Right hindlimb (tissue), 1 donor: ENCODE data around the gene ABLIM3.
A peak's percentile ranks its signal among the peaks of the same experiment; 100 is the strongest.

ENCODE experiments used
- DNase-seq: peaks from one replicate; pipeline ENCODE4 v3.0.0-alpha.2; 2018

Gene ABLIM3

GRCh38 chr5:149283626-149284480, 142.6 kb downstream of the ABLIM3 start:
- DNase-seq, result no peak

- DNase-seq, result no peak
These were observed 143.2 kb downstream of the ABLIM3 start for GRCh38 chr5:149284501-149284900.

GRCh38 chr5:149285153-149285552, 143.9 kb downstream of the ABLIM3 start:
- no peak for DNase-seq

GRCh38 chr5:149288436-149288835, 147.1 kb downstream of the ABLIM3 start:
- peak; percentile 72 for DNase-seq

- no peak for DNase-seq
These were observed 148.0 kb downstream of the ABLIM3 start for GRCh38 chr5:149289301-149289700.

DNA sequence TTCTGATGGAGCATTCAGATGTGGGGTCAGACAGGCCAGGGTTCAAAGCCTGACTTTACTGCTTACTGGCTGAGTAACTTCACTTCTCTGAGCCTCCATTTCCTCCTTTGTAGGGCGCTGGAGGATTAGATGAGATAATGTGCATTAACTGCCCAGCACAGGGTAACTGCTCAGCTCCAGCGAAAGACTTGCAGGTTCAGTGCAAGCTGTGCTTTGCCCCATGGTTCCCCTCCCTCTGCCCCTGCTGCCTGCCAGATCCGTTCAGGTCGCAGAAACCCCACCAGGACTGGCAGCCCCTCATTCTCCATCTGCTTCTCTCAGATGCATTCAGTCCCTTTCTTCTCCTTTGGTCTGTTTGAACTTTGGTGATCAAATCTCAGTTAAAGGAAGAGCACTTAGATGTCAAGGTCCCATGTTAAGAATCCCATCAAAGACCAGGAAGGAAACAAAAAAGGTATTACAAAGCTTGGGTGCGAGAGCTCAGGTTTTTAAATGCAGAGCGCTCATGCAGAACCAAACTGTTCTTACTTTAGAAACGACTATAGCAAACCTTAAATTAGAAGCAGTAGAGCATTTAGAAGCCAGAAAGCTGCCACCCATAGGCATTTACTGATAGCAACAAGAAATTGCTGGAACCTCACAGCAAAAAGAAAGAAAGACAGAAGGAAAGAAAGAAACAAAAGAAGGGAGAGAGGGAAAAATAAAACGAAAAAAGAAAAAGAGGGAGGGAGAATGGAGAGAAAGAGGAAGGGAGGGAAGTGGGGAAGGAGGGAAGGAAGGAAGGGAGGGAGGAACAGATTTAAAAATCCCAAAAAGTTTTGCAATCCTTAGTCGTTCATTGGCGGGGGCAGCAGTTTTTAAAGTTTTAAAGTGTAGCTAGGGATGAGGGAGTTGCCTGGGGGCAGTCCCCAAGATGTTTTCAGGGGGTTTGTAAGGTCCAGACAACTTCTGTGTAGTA, 153.9 kb downstream of the ABLIM3 start:
- DNase-seq, result no peak

- DNase-seq, result no peak
These were observed 156.2 kb downstream of the ABLIM3 start for GRCh38 chr5:149297340-149298025.

GRCh38 chr5:149298163-149298562, 156.9 kb downstream of the ABLIM3 start:
- no peak for DNase-seq

DNA sequence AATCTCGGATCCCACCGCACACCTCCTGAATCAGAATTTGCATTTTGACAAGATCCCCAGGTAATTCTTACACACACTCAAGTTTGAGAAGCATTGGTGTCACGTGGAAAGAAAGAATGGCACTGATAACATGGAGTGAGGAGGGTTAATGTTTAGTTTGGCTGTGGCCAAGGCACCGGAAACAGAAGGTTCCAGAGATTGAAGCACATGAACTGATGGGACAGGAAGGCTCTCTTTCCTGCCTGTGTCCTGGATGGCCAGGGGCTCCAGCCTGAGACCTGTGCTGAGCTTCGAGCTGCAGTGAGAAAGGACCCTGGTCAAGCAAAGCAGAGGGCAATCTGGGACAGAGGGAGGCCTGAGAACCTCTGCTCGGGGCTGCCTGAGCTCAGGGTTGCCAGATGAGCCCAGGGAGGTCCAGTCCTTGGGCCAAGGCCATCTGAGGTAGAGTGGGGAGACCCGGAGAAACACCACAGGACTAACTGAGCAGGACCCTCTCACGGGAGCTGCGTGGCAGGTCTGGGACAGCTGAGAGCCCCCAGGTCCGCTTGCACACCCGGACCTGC, 157.6 kb downstream of the ABLIM3 start:
- DNase-seq, result no peak

DNA sequence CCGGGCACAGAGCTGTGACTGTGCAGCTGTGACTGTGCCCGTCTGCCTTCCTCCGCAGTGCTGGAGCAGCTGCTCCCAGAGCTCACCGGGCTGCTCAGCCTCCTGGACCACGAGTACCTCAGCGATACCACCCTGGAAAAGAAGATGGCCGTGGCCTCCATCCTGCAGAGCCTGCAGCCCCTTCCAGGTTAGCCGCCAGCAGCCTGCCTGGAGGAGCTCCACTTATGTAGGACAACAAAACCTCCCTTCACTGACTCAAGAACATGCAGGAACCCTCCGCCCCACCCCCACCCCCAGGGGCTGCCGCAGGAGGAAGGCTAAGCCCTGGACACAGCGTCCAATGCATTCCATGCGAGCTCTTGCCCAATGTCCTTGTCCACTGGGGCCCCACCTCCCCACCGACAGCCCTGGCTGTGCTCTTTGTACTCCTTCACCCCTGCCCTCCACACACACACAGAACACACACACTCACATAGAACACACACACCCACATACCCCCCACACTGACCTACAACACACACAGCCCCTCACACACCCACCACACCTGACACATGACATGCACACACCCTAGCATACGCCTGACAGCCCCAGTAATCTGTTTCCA, 158.3 kb downstream of the ABLIM3 start:
- DNase-seq, result no peak

DNA sequence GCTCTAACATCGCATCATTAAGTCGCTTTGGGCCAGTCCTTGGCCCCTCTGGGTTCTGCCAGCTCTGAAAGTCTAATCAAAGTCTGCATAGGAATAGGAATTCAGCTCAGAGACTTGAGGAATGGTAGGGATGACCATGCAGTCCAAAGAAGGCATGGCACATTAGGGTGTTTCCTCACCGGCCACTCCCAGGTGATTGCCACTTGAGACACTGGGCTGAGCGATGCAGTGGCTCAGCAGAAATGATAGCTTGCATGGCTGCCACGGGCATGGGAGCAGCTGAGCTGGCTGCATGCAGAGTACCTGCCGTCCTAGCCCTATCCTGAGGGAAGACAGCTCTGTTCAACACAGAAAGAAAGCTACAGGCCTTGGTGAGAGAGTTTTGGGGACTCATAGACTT, 159.1 kb downstream of the ABLIM3 start:
- DNase-seq, result no peak

GRCh38 chr5:149301049-149301743, 159.9 kb downstream of the ABLIM3 start:
- no peak for DNase-seq

DNA sequence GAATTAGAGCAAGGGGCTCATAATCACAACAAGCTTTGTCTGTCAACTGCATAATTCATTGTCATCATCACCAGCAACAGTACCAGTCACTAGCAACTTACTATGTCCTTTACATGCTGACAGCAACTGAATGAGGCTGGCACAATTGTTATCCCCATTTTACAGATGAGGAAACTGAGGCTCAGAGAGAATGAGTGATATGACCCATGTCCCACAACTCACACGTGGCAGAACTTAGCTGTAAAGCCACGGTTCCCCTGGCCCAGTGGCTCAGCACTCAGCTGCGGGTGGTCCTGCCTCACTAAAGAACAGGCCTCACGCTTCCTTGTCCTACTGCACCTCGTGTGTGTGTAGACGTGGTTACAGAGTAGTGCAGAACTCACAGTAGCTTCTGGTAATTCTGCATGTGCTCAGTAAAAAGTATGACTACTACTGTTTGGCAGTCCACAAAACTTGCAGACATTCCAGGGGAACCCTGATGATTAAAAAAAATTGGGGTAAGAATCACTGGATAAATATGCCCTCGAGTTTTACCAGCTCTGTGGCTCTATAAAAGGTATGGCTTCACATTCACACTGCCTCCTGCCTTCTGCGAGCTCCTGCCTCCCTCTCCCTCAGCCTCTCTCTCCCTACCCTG, 160.6 kb downstream of the ABLIM3 start:
- DNase-seq, result no peak

DNA sequence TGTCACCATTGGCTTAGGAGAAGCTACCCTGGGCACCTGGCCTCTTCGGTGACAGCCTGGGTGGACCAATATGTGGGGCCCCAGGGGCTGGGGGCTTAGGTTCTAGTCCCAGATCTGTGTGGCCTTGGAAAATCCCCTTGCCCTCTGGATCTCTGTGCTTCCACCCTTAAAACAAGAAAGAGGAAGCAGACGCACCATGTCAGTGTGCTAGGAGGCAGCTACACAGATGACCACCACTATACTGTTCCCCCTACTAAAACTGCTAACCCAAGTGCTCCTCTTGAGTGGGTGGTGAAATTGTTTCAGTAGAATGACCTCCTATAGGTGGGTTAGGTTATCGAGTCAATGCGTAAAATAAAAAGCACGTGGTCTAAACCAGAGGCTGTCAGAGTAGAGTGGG, 161.3 kb downstream of the ABLIM3 start:
- DNase-seq, result no peak

DNA sequence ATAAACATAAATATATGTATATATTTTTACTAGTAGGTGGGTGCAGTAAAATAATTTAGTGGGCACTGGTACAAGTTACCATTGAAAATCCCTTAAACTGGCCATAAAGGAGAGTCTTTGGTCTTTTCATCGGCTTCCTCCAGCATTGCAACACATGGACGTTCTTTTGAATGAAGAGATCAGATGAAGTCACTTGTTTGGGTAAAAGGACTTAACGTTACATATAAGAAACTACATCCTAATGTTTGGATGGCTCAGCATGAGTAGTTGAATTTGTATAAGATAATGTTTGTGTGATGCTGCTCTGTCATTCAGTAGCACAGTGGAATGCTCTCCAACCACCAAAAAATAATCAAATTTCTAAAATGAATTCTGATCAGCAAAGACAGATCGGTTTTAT, 161.9 kb downstream of the ABLIM3 start:
- DNase-seq, result no peak

- DNase-seq, result no peak
These were observed 163.1 kb downstream of the ABLIM3 start for GRCh38 chr5:149304195-149305078.

GRCh38 chr5:149309354-149309753, 168.1 kb downstream of the ABLIM3 start:
- no peak for DNase-seq
